ENCODE data around the gene MRPL21.

- TF ChIP-seq HDAC6 (IDR thresholded peaks at IDR 0.05; ENCODE audit: low read depth, low read length) (no peak), POLR2A (IDR thresholded peaks at IDR 0.05; ENCODE audit: control extremely low read depth in 1 of 2, low read depth in 2 of 2, low read length in 2 of 2) (no peak), CTCF (IDR thresholded peaks at IDR 0.05; ENCODE audit: control extremely low read depth in 1 of 3, insufficient read depth in 1 of 3, low read depth in 1 of 3, low read length in 3 of 3) (no peak)
Observed at GRCh38 chr11:68868221-68868835, 35.3 kb downstream of the MRPL21 start.
